Central memory CD8-positive, alpha-beta T cell (primary cell): ENCODE results near the gene SRD5A3.

Experiments used
- ATAC-seq: fragments of 150-1000 bp; cut with Tn5 transposase; replicated peaks from 2 replicates; pipeline ENCODE4 v1.10.0; 2022; ENCODE audit warnings: mild to moderate bottlenecking, moderate FRiP score, moderate number of reproducible peaks; ENCODE audit not compliant: poor library complexity, severe bottlenecking; ENCODE audit errors: extremely low read depth
- DNase-seq, 2 donors: peaks; one replicate each; pipeline ENCODE4 v3.0.0; 2021; ENCODE audit warnings: low spot score in 2 of 2
- H3K27ac Mint-ChIP-seq: one replicate; pipeline ENCODE4 v1.8.0; 2022; ENCODE audit warnings: low read depth, mild to moderate bottlenecking, moderate library complexity, mixed read lengths
- H3K27me3 Mint-ChIP-seq: one replicate; pipeline ENCODE4 v1.8.0; 2022; ENCODE audit warnings: mixed read lengths
- H3K36me3 Mint-ChIP-seq: one replicate; pipeline ENCODE4 v1.8.0; 2022; ENCODE audit warnings: mild to moderate bottlenecking, moderate library complexity, mixed read lengths; ENCODE audit not compliant: insufficient read depth
- H3K4me1 Mint-ChIP-seq: one replicate; pipeline ENCODE4 v1.8.0; 2022; ENCODE audit warnings: mixed read lengths
- H3K4me3 Mint-ChIP-seq: one replicate; pipeline ENCODE4 v1.8.0; 2022; ENCODE audit warnings: mild to moderate bottlenecking, moderate library complexity, mixed read lengths
- H3K9me3 Mint-ChIP-seq: one replicate; pipeline ENCODE4 v1.8.0; 2022; ENCODE audit warnings: mixed read lengths

Gene SRD5A3

DNA sequence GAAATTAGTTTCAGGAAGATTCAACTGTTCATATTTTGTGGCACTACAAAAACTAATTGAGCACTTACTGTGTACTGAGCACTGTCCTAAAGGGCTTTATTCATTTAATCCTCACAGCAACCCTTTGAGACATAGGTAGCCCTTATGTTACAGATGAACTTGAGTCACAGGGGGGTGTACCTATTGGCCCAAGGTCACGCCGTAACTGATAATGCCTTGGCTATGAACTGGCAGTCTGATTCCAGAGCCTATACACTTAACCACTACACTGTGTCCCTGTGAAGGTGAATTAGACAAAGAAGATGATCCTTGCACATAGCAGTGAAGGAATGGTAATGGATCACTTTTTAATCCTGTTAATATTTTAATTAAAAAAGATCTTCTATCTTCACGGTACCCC, 61.7 kb downstream of the SRD5A3 start:
- no peak overlapping the region for H3K4me3 Mint-ChIP-seq
- ATAC-seq: no peak
- DNase-seq: no peak
- peaks cover 34% of the 10 kb centered on the region for H3K36me3 Mint-ChIP-seq
- peaks cover 49% of the 10 kb centered on the region for H3K4me1 Mint-ChIP-seq
- H3K27me3 Mint-ChIP-seq: no peaks in the 10 kb centered on the region
- no peak overlapping the region for H3K27ac Mint-ChIP-seq
- H3K9me3 Mint-ChIP-seq: no peaks in the 10 kb centered on the region

DNA sequence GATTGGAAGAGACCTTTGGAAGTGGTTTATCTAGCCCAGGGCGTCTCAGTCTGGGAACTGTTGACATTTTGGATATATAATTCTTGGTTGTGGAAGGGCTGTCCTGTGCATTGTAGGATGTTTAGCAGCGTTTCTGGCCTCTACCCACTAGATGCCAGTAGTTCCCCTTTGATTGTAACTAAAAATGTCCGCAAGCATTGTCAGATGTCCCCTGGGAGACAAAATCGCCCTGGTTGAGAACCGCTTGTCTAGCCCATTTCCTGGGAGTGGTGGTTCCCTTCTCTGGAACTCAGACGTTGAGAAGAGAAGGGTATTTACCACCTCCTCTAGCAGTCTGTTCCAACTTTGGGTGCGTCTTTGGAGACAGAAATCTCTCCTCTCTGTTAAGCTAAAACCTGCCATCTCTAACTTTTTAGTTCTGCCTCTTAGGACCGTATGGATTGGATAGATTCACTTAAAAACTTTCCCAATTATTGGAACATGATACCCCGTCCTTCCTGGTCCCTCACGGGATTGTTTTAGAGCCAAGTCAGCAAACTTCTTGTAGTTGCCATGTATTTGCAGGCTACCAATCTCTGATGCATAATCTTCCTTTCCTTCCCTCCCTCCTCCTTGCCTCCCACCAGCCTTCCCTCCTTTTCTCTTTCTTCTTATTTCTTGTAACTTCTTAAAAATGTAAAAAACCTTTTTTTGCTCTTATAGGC, 63.6 kb downstream of the SRD5A3 start:
- Mint-ChIP-seq H3K4me1 (peaks cover 43% of the 10 kb centered on the region), H3K4me3 (no peak overlapping the region), H3K27ac (no peak overlapping the region), H3K9me3 (no peaks in the 10 kb centered on the region), H3K36me3 (peaks cover 31% of the 10 kb centered on the region), H3K27me3 (no peaks in the 10 kb centered on the region)
- ATAC-seq (no peak), DNase-seq (no peak)

DNA sequence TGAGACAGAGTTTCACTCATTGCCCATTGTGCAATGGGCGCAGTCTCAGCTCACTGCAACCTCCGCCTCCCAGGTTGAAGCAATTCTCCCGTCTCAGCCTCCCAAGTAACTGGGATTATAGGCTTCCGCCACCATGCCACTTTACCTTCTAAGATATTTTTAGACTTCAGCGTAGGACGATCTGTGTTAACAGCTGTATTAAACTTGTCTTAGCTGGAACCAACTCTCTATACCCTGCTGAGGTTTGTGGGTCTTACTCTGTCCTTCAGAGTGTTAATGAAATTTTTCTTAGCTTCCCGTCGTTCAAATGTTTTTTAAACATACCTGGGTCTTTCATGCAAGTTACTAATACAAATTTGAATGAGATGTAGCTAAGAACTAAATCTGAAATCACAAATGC, 64.4 kb downstream of the SRD5A3 start:
- Mint-ChIP-seq H3K27me3 (no peaks in the 10 kb centered on the region), H3K36me3 (peaks cover 29% of the 10 kb centered on the region), H3K4me1 (peaks cover 37% of the 10 kb centered on the region), H3K4me3 (no peak overlapping the region), H3K27ac (peak overlapping the region; percentile 70), H3K9me3 (no peaks in the 10 kb centered on the region)
- no peak for ATAC-seq
- DNase-seq: no peak

DNA sequence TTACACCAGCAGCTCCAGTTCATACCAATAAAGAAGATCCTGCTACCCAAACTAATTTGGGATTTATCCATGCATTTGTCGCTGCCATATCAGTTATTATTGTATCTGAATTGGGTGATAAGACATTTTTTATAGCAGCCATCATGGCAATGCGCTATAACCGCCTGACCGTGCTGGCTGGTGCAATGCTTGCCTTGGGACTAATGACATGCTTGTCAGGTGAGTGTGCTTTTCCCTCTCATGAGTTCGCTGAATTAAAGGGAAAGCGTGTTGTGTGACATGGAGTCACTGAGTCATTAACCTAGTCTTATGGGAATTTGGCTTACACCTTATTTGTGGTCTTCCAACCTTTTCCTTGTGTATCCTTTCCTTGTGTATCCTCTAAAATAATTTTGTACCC, 65.6 kb downstream of the SRD5A3 start:
- no peak overlapping the region for H3K27ac Mint-ChIP-seq
- H3K4me3 Mint-ChIP-seq: no peak overlapping the region
- H3K36me3 Mint-ChIP-seq: peaks cover 29% of the 10 kb centered on the region
- H3K9me3 Mint-ChIP-seq: no peaks in the 10 kb centered on the region
- no peak for ATAC-seq
- H3K4me1 Mint-ChIP-seq: peaks cover 26% of the 10 kb centered on the region
- no peaks in the 10 kb centered on the region for H3K27me3 Mint-ChIP-seq
- no peak for DNase-seq

DNA sequence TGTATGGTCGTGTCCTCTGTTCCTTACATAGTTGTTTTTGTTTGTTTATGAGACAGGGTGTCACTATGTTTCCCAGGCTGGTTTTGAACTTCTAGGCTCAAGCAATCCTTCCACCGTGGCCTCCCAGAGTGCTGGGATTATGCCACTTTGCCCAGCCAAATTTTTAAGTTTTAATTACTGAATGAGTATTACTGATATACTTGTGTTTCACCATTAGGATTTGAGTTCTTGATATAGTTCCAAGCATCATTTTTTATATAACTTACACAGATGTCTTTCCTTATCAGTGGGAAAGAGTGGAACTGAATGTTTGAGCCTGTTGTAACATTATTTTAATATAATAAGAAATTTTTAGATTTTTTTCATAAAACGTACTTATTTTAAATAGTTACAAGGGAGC, 70.1 kb downstream of the SRD5A3 start:
- peaks cover 13% of the 10 kb centered on the region for H3K4me1 Mint-ChIP-seq
- H3K27me3 Mint-ChIP-seq: no peaks in the 10 kb centered on the region
- no peak for ATAC-seq
- DNase-seq: no peak
- no peak overlapping the region for H3K4me3 Mint-ChIP-seq
- H3K27ac Mint-ChIP-seq: no peak overlapping the region
- no peaks in the 10 kb centered on the region for H3K9me3 Mint-ChIP-seq
- H3K36me3 Mint-ChIP-seq: peaks cover 49% of the 10 kb centered on the region
